H9 (cell line): ENCODE data around the gene LSM3. TPM values are rescaled to one million over a fixed set of nuclear protein-coding genes. Genes with fewer than 3 reads are reported as not detected.

Experiments
- DNase-seq: peaks from one replicate; pipeline ENCODE4 v3.0.0-alpha.2; 2017
- H2AFZ ChIP-seq: one replicate; pipeline ENCODE4 v1.6.1; 2013; ENCODE audit warnings: mild to moderate bottlenecking, low read length, control low read depth, moderate library complexity
- H2AK5ac ChIP-seq: 2 replicates; pipeline ENCODE4 v1.6.1; 2013; ENCODE audit warnings: low read length, control low read depth, mixed read lengths; ENCODE audit not compliant: insufficient read length
- H2BK120ac ChIP-seq: one replicate; pipeline ENCODE4 v1.6.1; 2013; ENCODE audit warnings: low read depth, mild to moderate bottlenecking, low read length, control low read depth, inconsistent platforms; ENCODE audit not compliant: poor library complexity, severe bottlenecking
- H2BK12ac ChIP-seq: 2 replicates; pipeline ENCODE4 v1.6.1; 2013; ENCODE audit warnings: low read length, control low read depth, mixed read lengths, low read depth; ENCODE audit not compliant: insufficient read length
- H2BK15ac ChIP-seq: 2 replicates; pipeline ENCODE4 v1.6.1; 2013; ENCODE audit warnings: low read depth, low read length, control low read depth
- H2BK20ac ChIP-seq: one replicate; pipeline ENCODE4 v1.6.1; 2013; ENCODE audit warnings: low read depth, mild to moderate bottlenecking, low read length, control low read depth, inconsistent platforms; ENCODE audit not compliant: poor library complexity, severe bottlenecking
- H2BK5ac ChIP-seq: 2 replicates; pipeline ENCODE4 v1.6.1; 2013; ENCODE audit warnings: low read length, control low read depth, mixed read lengths; ENCODE audit not compliant: insufficient read length
- H3K14ac ChIP-seq: 2 replicates; pipeline ENCODE4 v1.6.1; 2013; ENCODE audit warnings: low read length, control low read depth; ENCODE audit not compliant: insufficient read depth
- H3K18ac ChIP-seq: 2 replicates; pipeline ENCODE4 v1.6.1; 2013; ENCODE audit warnings: low read depth, mild to moderate bottlenecking, mixed read lengths, low read length, control low read depth; ENCODE audit not compliant: insufficient read length
- H3K23ac ChIP-seq: 2 replicates; pipeline ENCODE4 v1.6.1; 2013; ENCODE audit warnings: low read length, control low read depth, mixed read lengths, low read depth; ENCODE audit not compliant: insufficient read length
- H3K23me2 ChIP-seq: 2 replicates; pipeline ENCODE4 v1.6.1; 2013; ENCODE audit warnings: low read depth, mild to moderate bottlenecking, mixed read lengths, low read length, control low read depth; ENCODE audit not compliant: insufficient read length, poor library complexity, severe bottlenecking
- H3K27ac ChIP-seq: 2 replicates; pipeline ENCODE4 v1.5.1; 2013; ENCODE audit warnings: low read length, control low read depth, mixed read lengths, low read depth; ENCODE audit not compliant: insufficient read length
- H3K27me3 ChIP-seq: 2 replicates; pipeline ENCODE4 v1.6.1; 2013; ENCODE audit warnings: low read length, control low read depth, inconsistent platforms; ENCODE audit not compliant: insufficient read depth
- H3K4ac ChIP-seq: 2 replicates; pipeline ENCODE4 v1.6.1; 2013; ENCODE audit warnings: low read depth, mild to moderate bottlenecking, control low read depth, inconsistent platforms, low read length, moderate library complexity
- H3K4me1 ChIP-seq: 2 replicates; pipeline ENCODE4 v1.6.1; 2013; ENCODE audit warnings: low read length, control low read depth, inconsistent platforms; ENCODE audit not compliant: insufficient read depth
- H3K4me2 ChIP-seq: 2 replicates; pipeline ENCODE4 v1.6.1; 2013; ENCODE audit warnings: low read length, control low read depth, mixed read lengths; ENCODE audit not compliant: insufficient read length, insufficient read depth
- H3K56ac ChIP-seq: 2 replicates; pipeline ENCODE4 v1.6.1; 2013; ENCODE audit warnings: low read depth, mild to moderate bottlenecking, mixed read lengths, low read length, control low read depth; ENCODE audit not compliant: insufficient read length
- H3K79me1 ChIP-seq: 2 replicates; pipeline ENCODE4 v1.6.1; 2013; ENCODE audit warnings: low read depth, mild to moderate bottlenecking, moderate library complexity, low read length, control low read depth, inconsistent platforms; ENCODE audit not compliant: insufficient read depth, poor library complexity, severe bottlenecking
- H3K79me2 ChIP-seq: 2 replicates; pipeline ENCODE4 v1.6.1; 2013; ENCODE audit warnings: low read length, control low read depth, inconsistent platforms; ENCODE audit not compliant: insufficient read depth
- H3K9ac ChIP-seq: 2 replicates; pipeline ENCODE4 v1.6.1; 2013; ENCODE audit warnings: low read length, control low read depth, mixed read lengths; ENCODE audit not compliant: insufficient read length; ENCODE audit errors: extremely low read depth
- H3K9me3 ChIP-seq: one replicate; pipeline ENCODE4 v1.6.1; 2013; ENCODE audit warnings: low read depth, low read length, inconsistent platforms; ENCODE audit not compliant: control insufficient read depth
- H3T11ph ChIP-seq: one replicate; pipeline ENCODE4 v1.6.1; 2013; ENCODE audit warnings: mild to moderate bottlenecking, low read length, control low read depth, inconsistent platforms
- H4K20me1 ChIP-seq: one replicate; pipeline ENCODE4 v1.6.1; 2013; ENCODE audit not compliant: control insufficient read depth, insufficient read length, insufficient read depth
- H4K5ac ChIP-seq: 2 replicates; pipeline ENCODE4 v1.6.1; 2013; ENCODE audit warnings: low read depth, mild to moderate bottlenecking, mixed read lengths, low read length, control low read depth; ENCODE audit not compliant: insufficient read length
- H4K8ac ChIP-seq: replicated peaks from 2 replicates; pipeline ENCODE4 v1.6.1; 2013; ENCODE audit warnings: low read length, control low read depth, mixed read lengths, low read depth; ENCODE audit not compliant: insufficient read length
- H4K91ac ChIP-seq: 2 replicates; pipeline ENCODE4 v1.6.1; 2013; ENCODE audit warnings: low read depth, mild to moderate bottlenecking, moderate library complexity, mixed read lengths, low read length, control low read depth; ENCODE audit not compliant: insufficient read length
- H3K27ac Mint-ChIP-seq, 3 experiments: 2 replicates in 2 of 3; 3 replicates in 1 of 3; pipeline ENCODE4 v1.8.0; 2020 to 2021; ENCODE audit warnings: mixed read lengths in 3 of 3, mild to moderate bottlenecking in 1 of 3, moderate library complexity in 1 of 3
- H3K27me3 Mint-ChIP-seq: 2 replicates; pipeline ENCODE4 v1.8.0; 2021; ENCODE audit warnings: low read depth, mild to moderate bottlenecking, moderate library complexity, mixed read lengths
- H3K36me3 Mint-ChIP-seq, 3 experiments: 2 replicates in 2 of 3; 3 replicates in 1 of 3; pipeline ENCODE4 v1.8.0; 2020 to 2021; ENCODE audit warnings: low read depth in 3 of 3, mixed read lengths in 3 of 3; ENCODE audit not compliant: insufficient read depth in 1 of 3
- H3K4me1 Mint-ChIP-seq, 2 experiments: 2 replicates each; pipeline ENCODE4 v1.8.0; 2020; ENCODE audit warnings: mixed read lengths in 2 of 2
- H3K4me3 Mint-ChIP-seq, 2 experiments: 2 replicates in 1 of 2; 3 replicates in 1 of 2; pipeline ENCODE4 v1.8.0; 2020 to 2021; ENCODE audit warnings: mild to moderate bottlenecking in 2 of 2, mixed read lengths in 2 of 2, moderate library complexity in 1 of 2
- H3K9me3 Mint-ChIP-seq, 2 experiments: 2 replicates in 1 of 2; 3 replicates in 1 of 2; pipeline ENCODE4 v1.8.0; 2020; ENCODE audit warnings: mild to moderate bottlenecking in 2 of 2, mixed read lengths in 2 of 2, moderate library complexity in 1 of 2
- CTCF ChIP-seq: fragments of 200-600 bp; sonication (generic); conservative IDR thresholded peaks from 3 replicates; pipeline ENCODE4 v1.8.0; 2021; ENCODE audit warnings: antibody characterized with exemption, mild to moderate bottlenecking
- WGBS: extraction: QIAGEN DNeasy Blood & Tissue Kit; methylation state at CpG from one replicate; pipeline ENCODE4 v1.1.7; 2013; ENCODE audit warnings: missing lambda C conversion rate, low lambda C conversion rate, mixed read lengths; ENCODE audit not compliant: insufficient read length; ENCODE audit errors: extremely low coverage; 5-methylcytosine and 5-hydroxymethylcytosine counted together
- total RNA-seq: library from RNA; stranded (reverse); gene quantifications from 2 replicates; pipeline ENCODE4 v1.2.1, GENCODE V29; 2021

Gene LSM3
- total RNA-seq, 1 experiment from 2014 or later, result 24.4 TPM

DNA sequence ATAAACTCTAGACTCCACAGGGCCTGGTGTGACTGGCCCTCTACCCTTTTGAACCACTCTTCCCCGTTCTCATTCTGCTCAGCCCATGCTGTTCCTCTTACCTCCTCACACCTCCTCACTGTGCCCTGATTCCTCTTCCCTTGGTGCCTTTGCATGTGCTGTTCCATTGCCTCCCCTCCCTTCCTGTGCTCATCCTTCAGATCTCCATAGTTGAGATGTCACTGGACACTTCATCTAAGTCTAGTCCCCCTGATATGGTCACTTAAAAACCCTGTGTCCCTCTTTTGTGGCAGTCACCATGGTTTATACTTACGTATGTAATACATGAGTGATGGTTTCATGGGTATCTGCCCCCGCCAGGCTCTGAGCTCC, 69.8 kb downstream of the LSM3 start:
- Histone ChIP-seq H2BK120ac (no peak overlapping the region), H3K4me1 (no peaks in the 10 kb centered on the region), H3K9me3 (no peaks in the 10 kb centered on the region), H2BK20ac (no peak overlapping the region), H3T11ph (no peak overlapping the region), H2AFZ (no peak overlapping the region), H4K5ac (no peak overlapping the region), H4K91ac (no peak overlapping the region), H3K79me2 (no peaks in the 10 kb centered on the region), H3K9ac (no peak overlapping the region), H2AK5ac (no peak overlapping the region), H3K79me1 (no peaks in the 10 kb centered on the region), H4K20me1 (no peaks in the 10 kb centered on the region), H3K23ac (no peak overlapping the region), H3K4me2 (no peak overlapping the region), H3K23me2 (no peaks in the 10 kb centered on the region), H3K18ac (no peak overlapping the region), H2BK5ac (no peak overlapping the region), H3K14ac (no peak overlapping the region; the same call in 1 of the 2 replicates), H2BK15ac (no peak overlapping the region), H3K27me3 (0 out of 2 replicates have a peak, but pooled peaks cover 3% of the 10 kb centered on the region), H4K8ac (no peak overlapping the region), H3K56ac (no peak overlapping the region), H2BK12ac (no peak overlapping the region), H3K4ac (no peak overlapping the region), H3K27ac (no peak overlapping the region)
- Mint-ChIP-seq H3K36me3 (no peaks in the 10 kb centered on the region), H3K4me3 (no peak overlapping the region), H3K4me1 (no peaks in the 10 kb centered on the region), H3K9me3 (no peaks in the 10 kb centered on the region), H3K27me3 (peaks cover 19% of the 10 kb centered on the region), H3K27ac (no peak overlapping the region)
- no CpG with 5 or more reads among the region's 3 CpGs for WGBS
- no peak for TF ChIP-seq CTCF
- DNase-seq, result no peak
